ENCODE data around the gene MGRN1. TPM values are rescaled to one million over a fixed set of nuclear protein-coding genes. Genes with fewer than 3 reads are reported as not detected.

Gene MGRN1
- total RNA-seq, 1 donor from 2014 or later, result 113 TPM

DNA sequence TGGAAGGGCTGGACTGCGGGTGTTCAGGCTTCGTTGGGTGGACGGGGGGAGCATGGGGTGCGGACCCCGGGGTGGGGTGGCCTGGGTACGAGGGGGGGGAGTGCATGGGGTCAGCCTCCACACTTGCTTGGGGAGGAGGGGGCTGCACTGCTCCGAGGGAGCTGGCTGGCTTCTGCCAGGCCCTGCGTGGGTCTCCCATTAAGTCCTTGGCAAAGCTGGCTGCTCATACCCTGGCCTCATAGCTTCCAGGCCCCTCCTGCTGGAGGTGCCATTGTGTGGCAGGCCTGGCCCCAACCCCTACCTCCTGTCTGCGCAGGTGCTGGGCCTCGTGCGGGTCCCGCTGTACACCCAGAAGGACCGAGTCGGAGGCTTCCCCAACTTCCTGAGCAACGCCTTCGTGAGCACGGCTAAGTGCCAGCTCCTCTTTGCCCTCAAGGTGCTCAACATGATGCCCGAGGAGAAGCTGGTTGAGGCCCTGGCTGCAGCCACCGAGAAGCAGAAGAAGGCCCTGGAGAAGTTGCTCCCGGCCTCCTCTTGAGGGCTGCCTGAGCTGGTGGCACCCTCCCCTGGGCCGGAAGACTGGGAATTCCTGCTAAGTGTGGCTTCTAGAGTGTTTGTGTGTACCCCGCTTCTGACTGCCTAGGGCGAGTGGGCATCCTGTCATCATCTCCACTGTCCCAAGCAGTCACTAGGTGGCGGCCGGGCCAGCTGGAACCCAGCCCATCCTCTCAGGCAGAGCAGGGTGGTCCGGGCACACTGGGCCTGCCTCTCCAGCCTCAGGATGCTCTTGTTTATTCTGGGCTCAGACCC is 70.2 kb downstream of the MGRN1 start:
- intact Hi-C loops (cut with micrococcal nuclease), result loop anchor here (1.0 to 5.0 kb wide), 2 partner anchors 152 to 402 kb away; partner anchors contain the start of genes EEF2KMT, GLYR1 and UBN1

DNA sequence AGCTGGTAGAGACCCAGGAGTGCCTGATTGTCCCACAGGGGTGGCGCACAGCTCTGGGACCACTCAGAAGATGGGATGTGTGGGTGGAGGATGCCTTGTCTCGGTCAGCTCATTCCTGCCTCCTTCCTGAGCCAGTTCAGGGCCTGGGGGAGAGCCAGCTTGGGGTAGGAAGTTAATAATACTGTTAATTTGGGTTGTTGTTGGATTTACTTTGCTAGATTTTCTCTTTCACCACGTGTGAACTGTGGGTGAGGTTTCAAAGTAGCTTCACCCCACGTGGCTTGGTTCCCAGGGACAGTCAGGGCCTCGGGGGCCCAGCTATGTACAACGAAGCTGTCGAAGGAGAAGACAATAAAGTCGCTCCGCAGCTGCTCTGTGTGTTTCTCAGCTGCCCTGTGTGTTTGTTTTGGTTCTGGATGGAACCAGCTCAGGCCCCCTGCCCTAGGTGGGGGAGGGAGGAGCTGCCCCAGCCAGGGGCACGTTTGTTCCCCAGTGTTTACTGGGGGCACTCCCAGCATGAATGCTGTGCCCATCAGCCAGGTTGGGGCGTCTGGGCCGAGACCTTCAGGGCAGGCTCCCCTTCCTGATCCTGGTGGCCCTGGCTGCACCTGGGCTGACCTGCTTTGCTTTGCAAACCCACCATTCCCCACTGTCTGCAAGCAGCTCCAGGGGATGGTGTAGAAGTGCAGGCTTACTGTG is 71.0 kb downstream of the MGRN1 start:
- intact Hi-C loops (cut with micrococcal nuclease), result no loop called here

DNA sequence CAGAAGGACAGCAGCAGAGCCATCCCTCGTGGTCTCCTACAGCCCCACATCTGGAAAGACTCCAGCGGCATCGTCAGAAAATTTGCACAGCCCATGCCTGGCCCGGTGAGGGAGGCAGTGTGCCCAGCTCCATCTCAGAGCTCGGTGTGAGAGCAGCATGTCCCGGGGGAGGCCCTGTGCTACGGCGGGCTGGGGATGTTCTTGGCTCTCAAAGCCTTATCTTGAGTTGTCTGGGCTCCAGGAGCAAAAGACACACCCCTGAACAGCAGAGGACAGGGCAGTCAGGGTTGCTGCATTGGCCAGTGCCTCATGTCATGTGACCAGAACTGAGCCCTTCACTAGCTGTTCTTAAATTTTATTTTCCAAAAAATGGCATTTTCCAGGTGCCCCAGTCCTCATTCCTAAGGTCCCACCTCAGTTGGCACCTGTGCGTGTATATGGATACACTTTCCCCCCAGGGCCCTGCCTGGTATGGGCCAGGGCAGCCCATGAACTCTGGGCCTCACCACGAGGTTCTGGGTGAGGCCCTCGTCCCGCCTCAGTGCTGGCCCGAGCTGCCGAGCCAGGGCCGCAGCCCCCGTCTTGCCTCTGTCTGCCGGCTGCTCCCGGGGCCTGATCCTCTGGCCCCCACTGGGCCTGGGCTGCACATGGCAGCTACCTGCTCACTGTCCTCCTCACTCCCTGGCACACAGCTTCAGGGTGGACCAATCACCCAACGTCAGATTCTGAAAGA is 71.7 kb downstream of the MGRN1 start:
- intact Hi-C loops (cut with micrococcal nuclease), result no loop called here

DNA sequence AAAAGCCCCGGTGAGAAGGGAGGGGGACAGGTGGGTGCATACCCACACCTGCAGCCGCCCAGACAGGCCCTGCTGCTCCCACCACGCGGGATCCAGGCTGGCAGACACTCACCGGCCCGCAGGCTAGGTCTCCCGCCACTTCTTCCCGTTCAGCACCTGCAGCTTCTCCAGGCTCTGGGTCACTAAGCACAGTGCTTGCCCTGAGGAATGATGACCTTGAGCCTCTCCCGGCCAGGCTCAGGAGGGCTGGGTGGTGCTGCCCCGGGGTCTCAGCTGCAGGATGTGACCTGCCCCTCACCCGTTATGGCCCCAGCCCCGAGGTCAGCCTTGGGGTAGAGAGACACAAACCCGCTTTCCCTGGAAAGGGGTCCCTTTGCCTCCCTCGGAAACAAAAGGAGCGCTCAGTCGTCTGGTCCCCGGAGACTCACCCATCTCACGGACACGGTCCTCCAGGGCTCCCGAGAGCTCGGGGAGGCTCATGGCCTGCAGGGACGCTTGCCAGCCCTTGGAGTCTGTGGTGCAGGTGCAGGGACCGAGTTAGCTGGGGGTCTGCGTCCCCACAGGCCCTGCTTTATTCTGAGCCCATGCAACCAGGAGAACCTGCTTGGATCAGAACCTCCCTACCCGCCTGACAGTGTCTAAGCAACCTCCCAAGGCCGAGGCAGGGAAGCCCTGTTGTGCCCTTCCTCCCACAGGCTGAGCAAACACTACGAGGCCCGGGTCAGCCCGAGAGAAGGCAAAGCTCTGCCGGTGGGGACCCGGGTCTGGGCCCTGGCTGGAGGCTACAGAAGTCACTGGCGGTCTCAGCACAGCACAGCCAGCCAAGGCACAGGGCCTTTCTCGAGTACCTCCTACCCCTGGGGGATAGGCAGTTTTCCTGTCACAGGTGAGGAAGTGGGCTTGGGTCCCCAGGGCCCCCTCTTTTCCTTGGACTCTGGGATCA is 72.5 kb downstream of the MGRN1 start:
- intact Hi-C loops (cut with micrococcal nuclease), result no loop called here

DNA sequence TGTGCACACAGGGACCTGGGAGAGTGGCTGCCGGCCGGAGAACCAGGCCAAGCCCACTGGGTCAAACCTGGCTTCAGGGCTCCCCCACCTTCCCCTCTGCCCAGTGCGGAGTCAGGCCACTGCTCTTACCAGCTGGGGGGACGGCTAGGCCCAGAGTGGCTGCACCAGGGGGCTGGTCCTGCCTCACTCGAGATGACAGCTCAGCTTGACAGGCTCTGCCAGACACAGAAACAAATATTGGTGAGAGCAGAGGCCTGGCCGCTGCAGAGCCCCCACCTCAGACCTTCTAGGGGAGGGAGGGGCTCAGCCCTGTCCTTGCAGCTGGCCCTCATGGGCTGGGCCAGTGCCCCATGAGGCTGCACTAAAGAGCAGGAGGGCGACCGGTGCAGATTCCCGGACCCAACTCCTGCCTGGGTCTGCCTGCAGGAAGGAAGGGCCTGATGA is 73.2 kb downstream of the MGRN1 start:
- intact Hi-C loops (cut with micrococcal nuclease), result no loop called here

DNA sequence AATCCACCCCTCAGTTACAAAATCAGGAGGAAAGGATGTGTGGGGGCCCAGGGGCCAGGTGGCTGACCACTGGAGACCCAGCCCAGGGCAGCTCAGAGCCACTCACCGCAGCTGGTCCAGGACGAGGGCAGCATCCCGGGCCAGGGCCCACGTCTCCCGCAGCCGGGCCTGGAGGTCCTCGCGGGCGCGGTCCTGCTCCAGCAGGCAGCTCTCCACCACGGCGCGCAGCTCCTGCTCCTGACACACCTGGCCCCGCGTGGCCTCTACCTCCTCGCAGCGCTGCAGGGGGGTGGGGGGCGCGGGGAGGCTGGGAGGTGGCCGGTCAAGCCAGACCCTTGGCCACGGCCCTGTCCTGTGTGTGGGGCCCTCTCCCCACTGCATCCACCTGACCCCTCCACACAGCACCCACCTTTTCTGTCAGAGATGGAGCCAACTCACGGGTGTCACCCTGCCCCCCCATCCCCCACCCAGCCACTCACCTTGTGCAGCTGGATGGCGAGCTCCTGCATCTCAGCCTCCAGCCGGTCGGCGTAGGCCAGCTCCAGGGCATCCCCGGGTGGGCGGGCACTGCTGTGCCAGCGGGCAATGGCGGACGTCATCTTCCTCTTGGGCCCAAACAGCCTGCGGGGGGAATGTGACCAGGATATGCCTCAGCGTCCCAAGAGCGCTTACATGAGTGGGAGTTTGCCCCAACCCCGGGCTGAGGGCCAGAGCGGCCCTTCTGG is 73.9 kb downstream of the MGRN1 start:
- intact Hi-C loops (cut with micrococcal nuclease), result no loop called here

DNA sequence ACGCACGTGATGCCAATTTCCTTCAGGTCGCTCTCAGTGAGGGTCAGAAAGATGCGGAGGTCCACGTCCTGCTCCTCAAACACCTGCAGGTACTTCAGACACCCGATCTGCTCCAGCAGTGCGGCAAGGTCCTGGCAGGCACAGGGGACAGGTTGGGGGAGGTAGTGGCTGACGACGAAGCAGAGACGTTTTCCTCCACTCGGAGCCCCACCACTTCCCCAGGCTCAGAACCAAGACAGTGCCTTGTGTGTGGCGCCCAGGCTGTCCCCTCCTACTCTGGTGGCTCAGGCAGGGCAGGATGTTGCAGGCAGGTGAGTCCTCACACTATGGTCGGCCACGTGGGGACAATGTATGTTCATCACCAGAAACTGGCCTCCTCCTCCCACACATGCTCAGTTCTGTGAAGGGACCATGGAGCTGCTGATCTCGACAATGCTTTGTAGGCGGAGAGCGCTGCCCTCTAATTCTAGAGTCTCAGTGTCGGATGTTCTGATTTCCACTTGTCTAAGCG is 74.5 kb downstream of the MGRN1 start:
- intact Hi-C loops (cut with micrococcal nuclease), result no loop called here

DNA sequence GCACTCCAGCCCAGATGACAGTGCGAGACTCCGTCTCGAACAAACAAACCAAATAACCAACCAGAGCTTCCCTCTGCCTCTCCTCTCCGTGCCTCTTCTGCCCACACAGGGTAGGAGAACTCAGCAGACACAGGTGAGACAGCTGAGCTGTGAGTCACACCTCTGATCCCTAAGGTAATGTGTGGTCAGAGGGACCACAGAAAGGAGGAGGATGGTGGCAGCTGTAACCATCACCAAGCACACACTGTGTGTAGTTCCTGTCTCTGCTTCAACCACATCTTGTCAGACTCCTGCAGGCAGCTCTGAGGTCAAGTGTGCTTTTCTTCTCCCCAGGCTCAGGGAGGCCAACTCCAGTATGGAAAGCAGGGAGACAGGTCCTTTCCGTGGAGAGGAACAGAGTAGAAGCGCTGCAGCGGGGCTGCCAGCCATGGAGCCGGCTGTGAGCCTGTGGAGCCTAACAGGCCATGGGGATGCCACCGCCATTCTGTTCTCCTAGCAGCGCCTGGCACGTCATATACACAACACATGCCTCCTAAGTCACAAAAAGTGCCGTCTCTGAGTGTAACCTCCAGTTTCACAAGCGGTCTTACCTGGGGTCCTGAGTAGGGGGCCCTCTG is 75.9 kb downstream of the MGRN1 start:
- intact Hi-C loops (cut with micrococcal nuclease), result no loop called here

DNA sequence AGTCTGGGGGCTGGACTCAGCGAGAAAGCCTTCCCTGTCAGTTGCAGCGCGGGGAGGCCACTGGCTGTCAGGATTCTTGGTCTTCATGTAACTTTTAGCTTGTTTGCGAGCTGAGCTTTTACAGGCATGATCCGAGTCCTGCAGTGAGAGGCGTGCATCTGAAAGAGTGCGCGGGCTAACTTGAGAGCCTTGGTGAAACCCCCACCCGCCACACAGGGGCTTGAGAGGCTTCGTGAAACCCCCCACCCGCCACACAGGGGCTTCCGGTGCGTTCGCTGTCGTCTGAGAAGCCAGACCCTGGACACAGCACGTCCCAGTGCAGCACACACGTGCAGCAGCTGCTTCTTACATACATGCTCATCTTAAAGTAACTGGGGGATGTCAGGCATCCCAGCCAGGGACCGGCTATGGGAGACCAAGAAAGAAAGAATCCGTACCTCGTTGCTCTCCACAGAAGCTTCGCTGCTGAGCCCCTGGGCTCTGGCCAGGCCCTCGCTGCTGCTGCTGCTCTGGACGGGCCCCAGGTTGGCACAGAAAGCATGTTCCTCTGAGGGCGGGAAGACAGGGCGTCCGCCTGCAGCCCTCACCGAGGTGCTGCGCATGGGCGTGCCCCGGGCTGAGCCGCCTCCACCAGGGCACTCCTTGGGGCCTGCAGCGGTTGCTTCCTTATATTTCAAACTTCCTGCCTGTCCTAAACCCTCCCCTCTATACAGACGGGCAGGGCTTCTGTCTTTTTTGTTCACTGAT is 76.5 kb downstream of the MGRN1 start:
- intact Hi-C loops (cut with micrococcal nuclease), result no loop called here

DNA sequence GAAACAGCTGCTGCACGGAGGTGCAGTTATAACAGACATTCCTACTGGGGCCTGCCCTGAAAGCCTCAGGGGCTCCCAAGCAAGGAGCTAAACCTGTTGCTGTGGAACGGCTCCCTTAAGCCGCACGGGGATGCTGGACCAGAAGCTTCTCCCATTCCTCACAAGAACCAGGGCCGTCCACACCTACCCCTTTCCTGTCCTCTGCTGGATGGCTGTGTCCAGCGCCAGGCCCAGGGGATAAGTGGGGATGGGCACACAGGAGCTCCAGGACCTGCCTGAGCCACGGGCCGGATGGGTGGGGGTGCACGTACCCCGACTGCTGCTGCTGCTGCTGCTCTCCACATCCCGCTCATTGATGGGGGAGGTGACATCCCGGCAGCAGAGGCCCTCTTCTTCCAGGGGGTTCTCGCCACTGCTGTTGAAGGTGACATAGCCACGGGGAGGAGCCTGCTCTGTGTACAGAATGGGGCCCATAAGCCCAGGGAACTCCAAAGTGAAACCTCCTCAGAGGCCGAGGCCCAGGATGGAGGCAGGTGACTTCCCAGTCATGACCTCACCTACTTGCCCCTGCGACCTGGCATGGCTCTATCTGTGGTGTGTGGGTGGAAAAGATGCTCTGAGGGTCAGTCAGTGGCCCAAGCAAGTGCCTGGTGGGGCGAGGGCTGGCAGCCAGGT is 77.3 kb downstream of the MGRN1 start:
- intact Hi-C loops (cut with micrococcal nuclease), result no loop called here

DNA sequence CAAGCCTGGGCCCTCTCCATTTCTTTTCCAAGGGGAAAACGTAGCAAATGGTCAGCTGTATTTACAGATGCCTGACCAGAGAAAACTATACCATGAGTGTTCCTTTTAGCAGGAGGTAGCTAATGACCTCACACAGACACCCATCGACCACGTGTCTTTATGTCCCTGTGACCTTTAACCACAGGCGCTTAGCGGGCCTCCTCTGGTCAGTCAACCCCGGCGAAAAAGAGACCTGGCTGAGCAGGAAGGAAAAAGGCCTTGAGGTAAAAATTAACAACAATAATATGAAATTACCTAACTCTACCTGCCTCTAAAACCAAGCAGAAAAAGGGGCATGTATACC is 77.8 kb downstream of the MGRN1 start:
- intact Hi-C loops (cut with micrococcal nuclease), result no loop called here

DNA sequence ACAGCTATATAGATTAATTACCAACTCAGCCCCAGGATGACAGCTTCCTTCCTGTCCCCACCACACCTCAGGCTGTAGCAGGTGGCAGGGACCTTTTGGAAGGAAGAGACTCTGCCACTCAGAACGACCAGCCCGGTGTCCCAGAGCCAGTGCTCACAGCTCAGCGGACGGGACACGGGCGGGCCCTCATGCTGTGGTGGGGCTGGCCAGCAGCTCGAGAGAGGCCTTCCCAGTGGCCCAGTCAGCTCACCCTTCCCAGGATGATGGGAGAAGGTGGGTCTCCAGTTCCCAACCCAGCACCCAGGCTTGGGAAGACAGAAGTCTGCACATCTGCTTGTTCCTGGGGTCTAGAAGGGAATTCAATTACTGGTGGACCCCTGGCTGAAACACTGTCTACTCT is 79.3 kb downstream of the MGRN1 start:
- intact Hi-C loops (cut with micrococcal nuclease), result no loop called here

DNA sequence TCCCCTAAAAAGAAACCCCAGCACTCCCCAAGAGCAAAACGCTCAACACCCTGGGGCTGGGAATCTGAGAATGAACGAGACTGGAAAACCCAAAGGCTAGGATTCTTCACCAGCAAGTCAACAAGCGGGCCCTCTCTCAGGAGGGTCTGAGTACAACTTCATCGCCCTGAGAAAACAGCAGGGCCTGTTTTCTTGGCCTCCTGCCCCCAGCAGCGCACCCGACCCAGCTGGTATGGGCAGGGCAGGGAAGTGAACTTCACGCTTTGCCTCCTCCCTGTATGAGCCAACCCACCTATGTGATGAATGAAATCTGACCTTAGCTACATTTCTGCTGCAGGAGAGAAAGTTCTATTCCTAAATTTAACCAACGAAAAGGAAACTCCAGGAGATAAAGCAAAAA is 79.9 kb downstream of the MGRN1 start:
- intact Hi-C loops (cut with micrococcal nuclease), result no loop called here

DNA sequence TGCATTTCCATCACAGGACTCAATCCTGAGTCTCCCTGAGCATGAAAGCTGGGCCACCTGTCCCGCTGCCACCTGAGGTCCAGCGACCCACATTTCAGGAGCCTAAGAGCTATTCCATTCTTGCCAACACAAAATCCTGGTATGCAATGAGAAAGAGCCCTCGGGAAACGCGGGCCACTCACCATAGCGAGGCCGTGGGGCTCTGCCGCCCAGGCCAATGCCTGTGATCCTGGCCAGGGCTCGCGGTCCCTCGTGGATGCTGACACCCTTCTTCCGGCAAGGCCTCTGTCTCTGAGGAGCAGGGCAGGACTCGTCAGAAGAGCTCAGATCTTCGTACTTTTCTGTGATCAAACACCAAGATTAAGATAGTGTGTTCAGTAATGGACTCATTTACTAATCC is 80.3 kb downstream of the MGRN1 start:
- intact Hi-C loops (cut with micrococcal nuclease), result no loop called here

DNA sequence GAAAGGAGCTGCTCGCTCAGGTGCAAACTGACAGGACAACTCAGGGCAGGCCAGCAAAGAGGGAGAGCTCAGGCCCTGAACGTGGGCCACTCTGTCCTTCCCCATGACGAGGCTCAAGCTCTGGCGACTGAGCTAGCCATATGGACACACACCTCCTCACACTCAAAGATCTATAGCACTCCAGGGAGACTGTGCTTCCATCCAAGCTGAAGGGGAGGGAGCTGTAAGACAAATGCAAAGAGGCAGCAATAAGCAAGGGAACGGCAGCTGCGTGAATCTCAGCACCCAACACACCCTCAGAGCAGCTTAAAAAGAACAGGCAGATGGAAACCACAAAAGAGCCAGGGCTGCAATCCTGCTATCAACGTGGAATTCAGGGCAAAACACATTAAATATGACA is 82.2 kb downstream of the MGRN1 start:
- intact Hi-C loops (cut with micrococcal nuclease), result no loop called here

DNA sequence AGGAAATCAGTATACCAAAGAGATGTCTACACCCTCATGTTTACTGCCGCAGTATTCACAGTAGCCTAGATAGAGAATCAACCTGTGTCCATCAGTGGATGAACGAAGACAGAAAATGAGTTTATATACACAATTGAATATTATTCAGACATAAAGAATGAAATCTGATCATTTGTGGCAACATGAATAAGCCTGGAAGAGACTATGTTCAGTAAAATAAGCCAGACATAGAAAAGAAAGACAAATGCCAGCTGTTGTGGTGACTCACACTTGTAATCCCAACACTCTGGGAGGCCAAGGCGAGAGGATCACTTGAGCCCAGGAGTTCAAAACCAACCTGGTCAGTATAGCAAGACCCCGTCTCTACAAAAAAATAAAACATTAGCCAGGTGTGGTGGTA is 84.9 kb downstream of the MGRN1 start:
- intact Hi-C loops (cut with micrococcal nuclease), result no loop called here

DNA sequence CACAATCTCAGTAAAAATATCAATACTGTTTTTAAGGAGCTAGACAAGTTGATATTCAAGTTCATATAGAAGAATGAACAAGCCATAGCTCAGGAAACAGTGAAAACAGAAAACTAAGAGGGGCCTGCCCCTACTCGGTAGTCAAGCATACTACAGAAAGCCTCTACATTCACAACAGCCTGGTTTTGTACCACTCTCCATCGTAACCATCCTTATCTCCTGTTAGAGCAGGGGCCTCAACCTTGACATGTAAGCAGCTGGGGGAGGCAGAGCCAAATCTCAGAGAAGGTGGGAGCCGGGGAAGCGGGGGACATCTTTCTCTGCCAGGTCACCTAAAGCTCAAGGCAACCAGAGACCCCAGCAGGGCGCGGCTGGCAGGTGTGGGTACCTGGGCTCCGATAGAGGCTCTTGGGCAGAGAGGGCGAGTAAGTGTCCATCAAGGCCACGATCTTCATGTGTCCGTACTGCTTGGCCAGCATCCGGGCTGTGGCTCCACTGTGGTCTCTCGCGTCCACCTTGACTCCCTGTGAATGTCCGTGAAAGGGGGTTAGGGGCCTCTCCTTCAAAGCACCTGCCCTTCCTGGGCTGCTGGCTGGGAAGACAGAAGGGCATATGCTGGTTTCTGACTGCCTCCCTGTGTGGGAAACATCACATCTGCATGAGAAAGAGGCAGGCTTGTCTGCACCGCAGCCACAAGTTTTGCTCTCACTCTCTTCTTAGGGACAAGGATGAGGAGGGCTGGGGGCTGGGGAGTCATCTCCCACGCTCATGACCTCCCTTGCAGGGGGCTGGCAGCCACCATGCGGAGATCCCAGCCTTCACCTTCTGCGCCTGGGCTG is 89.3 kb downstream of the MGRN1 start:
- intact Hi-C loops (cut with micrococcal nuclease), result no loop called here

DNA sequence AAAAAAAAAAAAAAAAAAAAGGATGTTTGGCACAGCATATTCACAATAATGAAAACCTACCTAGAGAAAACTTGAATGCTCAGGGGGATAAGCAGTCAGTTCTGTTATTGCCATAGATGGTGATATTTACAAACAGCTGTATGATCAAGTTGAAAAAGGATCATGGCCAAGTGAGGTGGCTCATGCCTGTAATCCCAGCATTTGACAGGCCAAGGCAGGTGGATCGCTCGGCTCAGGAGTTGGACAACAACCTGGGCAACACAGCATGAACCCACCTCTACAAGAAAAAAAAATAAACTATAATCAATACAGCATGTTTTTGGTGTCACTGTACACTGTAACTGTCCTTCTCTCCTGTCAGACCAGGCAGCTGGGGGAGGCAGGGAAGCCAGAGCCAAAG is 90.4 kb downstream of the MGRN1 start:
- intact Hi-C loops (cut with micrococcal nuclease), result no loop called here

Measured in T-helper 1 cell treated with Interleukin-12 subunit alpha and Interleukin-12 subunit beta and Interleukin-4 antibody, amounts not matched to agents 30 ng/mL and 1 ng/mL, for 36 hours (primary cell).